SK-N-SH (cell line): ENCODE results near the gene LAX1. TPM values are rescaled to one million over a fixed set of nuclear protein-coding genes. Genes with fewer than 3 reads are reported as not detected.

ENCODE experiments used
- CTCF ChIA-PET: fragments of 300-600, 350-600 bp; formaldehyde crosslinking; extraction: SDS; loops from one replicate; lab custom pipeline; 2021; lab: Yijun Ruan, JAX
- POLR2A ChIA-PET: fragments of 350-600 bp; sonication (Branson Sonifier 250); formaldehyde crosslinking; extraction: SDS; loops from one replicate; lab custom pipeline; 2020; ENCODE audit warnings: antibody characterized with exemption, inconsistent platforms; lab: Yijun Ruan, JAX
- DNase-seq: peaks from one replicate; pipeline ENCODE4 v3.0.0; 2012
- H2AFZ ChIP-seq: fragments of 200-600 bp; sonication (generic); 2 replicates; pipeline ENCODE4 v1.8.1; 2016; ENCODE audit warnings: antibody characterized with exemption, mild to moderate bottlenecking, low read depth
- H3F3A ChIP-seq: fragments of 200-600 bp; sonication (generic); replicated peaks from 2 replicates; pipeline ENCODE3; 2016; ENCODE audit warnings: antibody characterized with exemption, mild to moderate bottlenecking; ENCODE audit not compliant: insufficient read depth
- H3K27ac ChIP-seq, 2 experiments: fragments of 200-500 bp in 1 of 2; fragments of 200-600 bp in 1 of 2; sonication (Bioruptor generic) in 1 of 2; sonication (generic), shearing (Covaris generic) in 1 of 2; 2 replicates each; pipeline versions ENCODE4 v1.5.1 to v1.6.1; 2014 to 2016; ENCODE audit warnings: low read depth in 2 of 2, inconsistent platforms in 1 of 2, low read length in 1 of 2, mild to moderate bottlenecking in 1 of 2, mixed read lengths in 1 of 2
- H3K27me3 ChIP-seq: fragments of 200-600 bp; sonication (generic), shearing (Covaris generic); 2 replicates; pipeline ENCODE4 v1.6.1; 2016; ENCODE audit warnings: mixed run types; ENCODE audit not compliant: insufficient read depth
- H3K36me3 ChIP-seq, 2 experiments: fragments of 200-500 bp in 1 of 2; fragments of 200-600 bp in 1 of 2; sonication (Bioruptor generic) in 1 of 2; sonication (generic) in 1 of 2; replicated peaks in 1 of 2; 2 replicates each; pipeline versions ENCODE3 to v1.5.1; 2014 to 2016; ENCODE audit warnings: low read length in 1 of 2, mild to moderate bottlenecking in 1 of 2; ENCODE audit not compliant: insufficient read depth in 2 of 2, control insufficient read depth in 1 of 2
- H3K4me1 ChIP-seq, 2 experiments: fragments of 200-500 bp in 1 of 2; fragments of 200-600 bp in 1 of 2; sonication (Bioruptor generic) in 1 of 2; sonication (generic), shearing (Covaris generic) in 1 of 2; 2 replicates each; pipeline versions ENCODE4 v1.5.1 to v1.6.1; 2014 to 2016; ENCODE audit warnings: low read depth in 1 of 2, low read length in 1 of 2, mixed run types in 1 of 2; ENCODE audit not compliant: insufficient read depth in 2 of 2, control insufficient read depth in 1 of 2
- H3K4me2 ChIP-seq: fragments of 200-600 bp; sonication (generic), shearing (Covaris generic); 2 replicates; pipeline ENCODE4 v1.6.1; 2017; ENCODE audit warnings: mixed run types
- H3K4me3 ChIP-seq, 2 experiments: fragments of 200-500 bp in 1 of 2; fragments of 200-600 bp in 1 of 2; sonication (Bioruptor generic) in 1 of 2; sonication (generic), shearing (Covaris generic) in 1 of 2; 2 replicates each; pipeline versions ENCODE4 v1.5.1 to v1.8.1; 2014 to 2016; ENCODE audit warnings: low read depth in 2 of 2, inconsistent platforms in 1 of 2, low read length in 1 of 2, mild to moderate bottlenecking in 1 of 2, mixed read lengths in 1 of 2, moderate library complexity in 1 of 2
- H3K79me2 ChIP-seq: fragments of 200-600 bp; sonication (generic); 2 replicates; pipeline ENCODE4 v1.8.1; 2017; ENCODE audit warnings: mild to moderate bottlenecking; ENCODE audit not compliant: insufficient read depth
- H3K9ac ChIP-seq: fragments of 200-600 bp; sonication (generic); 2 replicates; pipeline ENCODE4 v1.6.1; 2017; ENCODE audit warnings: mixed run types
- H3K9me2 ChIP-seq: fragments of 200-600 bp; sonication (generic); 2 replicates; pipeline ENCODE4 v1.6.1; 2017; ENCODE audit warnings: mixed run types
- H3K9me3 ChIP-seq: fragments of 200-600 bp; sonication (generic); 2 replicates; pipeline ENCODE4 v1.6.1; 2017; ENCODE audit warnings: mixed run types, mild to moderate bottlenecking, moderate library complexity
- H4K20me1 ChIP-seq: fragments of 200-600 bp; sonication (generic); 2 replicates; pipeline ENCODE4 v1.6.1; 2017; ENCODE audit warnings: mild to moderate bottlenecking, mixed run types; ENCODE audit not compliant: insufficient read depth
- CTCF ChIP-seq: fragments of 200-600 bp; sonication (generic); IDR thresholded peaks from 2 replicates; pipeline ENCODE4 v1.6.1; 2017; ENCODE audit warnings: antibody characterized with exemption, mild to moderate bottlenecking, moderate library complexity
- EP300 ChIP-seq, 2 experiments: IDR thresholded peaks; 2 replicates each; pipeline versions ENCODE4 v1.4.0 to v1.6.1; 2012; ENCODE audit warnings: borderline replicate concordance in 1 of 2, low read depth in 1 of 2, low read length in 1 of 2
- FOXJ3 ChIP-seq: sonication (generic); formaldehyde crosslinking; IDR thresholded peaks from 2 replicates; pipeline ENCODE4 v1.5.1; 2020; ENCODE audit warnings: mild to moderate bottlenecking, missing genetic modification reagents
- GABPA ChIP-seq: IDR thresholded peaks from 2 replicates; pipeline ENCODE4 v1.4.0; 2012; ENCODE audit warnings: low read depth, mild to moderate bottlenecking
- JUND ChIP-seq: IDR thresholded peaks from 2 replicates; pipeline ENCODE4 v1.4.0; 2012
- MAX ChIP-seq: IDR thresholded peaks from 2 replicates; pipeline ENCODE4 v1.4.0; 2012; ENCODE audit warnings: low read depth
- MXI1 ChIP-seq: IDR thresholded peaks from 2 replicates; pipeline ENCODE4 v1.6.1; 2012; ENCODE audit warnings: mild to moderate bottlenecking, low read depth, low read length, improper control_type of control experiment
- NFIC ChIP-seq: IDR thresholded peaks from 2 replicates; pipeline ENCODE4 v1.4.0; 2012; ENCODE audit warnings: borderline replicate concordance
- RAD21 ChIP-seq: IDR thresholded peaks from 2 replicates; pipeline ENCODE4 v1.6.1; 2012; ENCODE audit warnings: mild to moderate bottlenecking, low read length
- RCOR1 ChIP-seq: fragments of 150-350 bp; IDR thresholded peaks from 2 replicates; pipeline ENCODE4 v1.6.1; 2017; ENCODE audit warnings: antibody characterized with exemption, low read length
- RXRA ChIP-seq: IDR thresholded peaks from 2 replicates; pipeline ENCODE4 v1.4.0; 2012; ENCODE audit warnings: low read depth, mild to moderate bottlenecking, borderline replicate concordance
- SIN3A ChIP-seq: IDR thresholded peaks from 2 replicates; pipeline ENCODE4 v1.6.1; 2012; ENCODE audit warnings: low read depth, mild to moderate bottlenecking, low read length, moderate library complexity, borderline replicate concordance
- TAF1 ChIP-seq: IDR thresholded peaks from 2 replicates; pipeline ENCODE4 v1.6.1; 2012; ENCODE audit warnings: low read depth, mild to moderate bottlenecking, low read length, moderate library complexity, borderline replicate concordance
- YY1 ChIP-seq: IDR thresholded peaks from 2 replicates; pipeline ENCODE4 v1.4.0; 2012; ENCODE audit warnings: low read depth, mild to moderate bottlenecking
- WGBS: methylation state at CpG from one replicate; pipeline ENCODE4 v1.1.6; 2017; ENCODE audit warnings: low lambda C conversion rate; 5-methylcytosine and 5-hydroxymethylcytosine counted together
- polyA plus RNA-seq, 3 experiments: library from polyadenylated mRNA; depleted of rRNA; stranded (reverse); fragments of >200 nt; gene quantifications; 2 replicates each; pipeline ENCODE4 v1.2.3, GENCODE V29; 2012
- TF ChIP-seq, protein P1 (sequence below): fragments of 150-350 bp; IDR thresholded peaks from 2 replicates; pipeline ENCODE4 v1.6.1; 2017; ENCODE audit warnings: antibody characterized with exemption, low read length, low read depth, borderline replicate concordance
- TF ChIP-seq, protein P2 (sequence below): fragments of 150-350 bp; IDR thresholded peaks from 2 replicates; pipeline ENCODE4 v1.6.1; 2016; ENCODE audit warnings: mild to moderate bottlenecking, low read depth, low read length
- TF ChIP-seq, protein P3 (sequence below): IDR thresholded peaks from 2 replicates; pipeline ENCODE4 v1.4.0; 2012; ENCODE audit warnings: low read depth, borderline replicate concordance

LAX1 gene
- polyA plus RNA-seq, 1 of the 3 experiments (the other 2 are of a cell fraction): 0.03 TPM

- peaks cover 20 to 44% of the 10 kb centered on the region in 2 experiments for H3K36me3 ChIP-seq
- H3K4me3 ChIP-seq: no peak overlapping the region
- H3K9me2 ChIP-seq: no peaks in the 10 kb centered on the region
- no peak overlapping the region for H3K27ac ChIP-seq
- H4K20me1 ChIP-seq: no peaks in the 10 kb centered on the region
- no peak for DNase-seq
- TF ChIP-seq SIN3A: no peak
- no peak for TF ChIP-seq EP300 (IDR thresholded peaks at IDR 0.05; ENCODE audit: borderline replicate concordance in 1 of 2, low read depth in 1 of 2, low read length in 1 of 2)
- TF ChIP-seq CTCF: no peak
- TF ChIP-seq NFIC: no peak
- no peak for TF ChIP-seq RCOR1
- no peak for TF ChIP-seq TAF1
- TF ChIP-seq RAD21: no peak
- TF ChIP-seq MAX: no peak
- ChIA-PET CTCF (interaction anchor here (1.4 kb wide), 1 partner anchor 13 kb away, joined by 4 read pairs; no protein-coding TSS in a partner anchor), POLR2A (no interaction called here)
- no peaks in the 10 kb centered on the region for H3K4me1 ChIP-seq
- no peak overlapping the region for H3K9ac ChIP-seq
- no peak overlapping the region for H3K4me2 ChIP-seq
- H3K79me2 ChIP-seq: no peaks in the 10 kb centered on the region; the same call in 1 of the 2 replicates
- WGBS: 75% methylated on average over 5 of the region's 5 CpGs
- H3K9me3 ChIP-seq: no peaks in the 10 kb centered on the region
- H2AFZ ChIP-seq: no peak overlapping the region
- peaks cover 19% of the 10 kb centered on the region for H3F3A ChIP-seq
- no peaks in the 10 kb centered on the region for H3K27me3 ChIP-seq
These were observed 21.9 kb upstream of the LAX1 start for GRCh38 chr1:203743091-203743571.

- H3K27ac ChIP-seq: no peak overlapping the region
- no peak overlapping the region for H3K4me2 ChIP-seq
- H3K79me2 ChIP-seq: no peaks in the 10 kb centered on the region; the same call in 1 of the 2 replicates
- no peaks in the 10 kb centered on the region for H4K20me1 ChIP-seq
- no peak for DNase-seq
- H3K27me3 ChIP-seq: no peaks in the 10 kb centered on the region
- peaks cover 16 to 35% of the 10 kb centered on the region in 2 experiments for H3K36me3 ChIP-seq
- WGBS: 96% methylated on average over 10 of the region's 10 CpGs
- no peak overlapping the region for H2AFZ ChIP-seq
- H3K9ac ChIP-seq: no peak overlapping the region
- TF ChIP-seq, protein P1, sequence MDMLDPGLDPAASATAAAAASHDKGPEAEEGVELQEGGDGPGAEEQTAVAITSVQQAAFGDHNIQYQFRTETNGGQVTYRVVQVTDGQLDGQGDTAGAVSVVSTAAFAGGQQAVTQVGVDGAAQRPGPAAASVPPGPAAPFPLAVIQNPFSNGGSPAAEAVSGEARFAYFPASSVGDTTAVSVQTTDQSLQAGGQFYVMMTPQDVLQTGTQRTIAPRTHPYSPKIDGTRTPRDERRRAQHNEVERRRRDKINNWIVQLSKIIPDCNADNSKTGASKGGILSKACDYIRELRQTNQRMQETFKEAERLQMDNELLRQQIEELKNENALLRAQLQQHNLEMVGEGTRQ: no peak
- TF ChIP-seq MXI1 (no peak), GABPA (no peak), RCOR1 (no peak), YY1 (no peak), SIN3A (no peak), RXRA (no peak), JUND (no peak), FOXJ3 (CRISPR knock-in tag) (no peak)
- TF ChIP-seq, protein P2, sequence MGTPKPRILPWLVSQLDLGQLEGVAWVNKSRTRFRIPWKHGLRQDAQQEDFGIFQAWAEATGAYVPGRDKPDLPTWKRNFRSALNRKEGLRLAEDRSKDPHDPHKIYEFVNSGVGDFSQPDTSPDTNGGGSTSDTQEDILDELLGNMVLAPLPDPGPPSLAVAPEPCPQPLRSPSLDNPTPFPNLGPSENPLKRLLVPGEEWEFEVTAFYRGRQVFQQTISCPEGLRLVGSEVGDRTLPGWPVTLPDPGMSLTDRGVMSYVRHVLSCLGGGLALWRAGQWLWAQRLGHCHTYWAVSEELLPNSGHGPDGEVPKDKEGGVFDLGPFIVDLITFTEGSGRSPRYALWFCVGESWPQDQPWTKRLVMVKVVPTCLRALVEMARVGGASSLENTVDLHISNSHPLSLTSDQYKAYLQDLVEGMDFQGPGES: no peak
- TF ChIP-seq, protein P3, sequence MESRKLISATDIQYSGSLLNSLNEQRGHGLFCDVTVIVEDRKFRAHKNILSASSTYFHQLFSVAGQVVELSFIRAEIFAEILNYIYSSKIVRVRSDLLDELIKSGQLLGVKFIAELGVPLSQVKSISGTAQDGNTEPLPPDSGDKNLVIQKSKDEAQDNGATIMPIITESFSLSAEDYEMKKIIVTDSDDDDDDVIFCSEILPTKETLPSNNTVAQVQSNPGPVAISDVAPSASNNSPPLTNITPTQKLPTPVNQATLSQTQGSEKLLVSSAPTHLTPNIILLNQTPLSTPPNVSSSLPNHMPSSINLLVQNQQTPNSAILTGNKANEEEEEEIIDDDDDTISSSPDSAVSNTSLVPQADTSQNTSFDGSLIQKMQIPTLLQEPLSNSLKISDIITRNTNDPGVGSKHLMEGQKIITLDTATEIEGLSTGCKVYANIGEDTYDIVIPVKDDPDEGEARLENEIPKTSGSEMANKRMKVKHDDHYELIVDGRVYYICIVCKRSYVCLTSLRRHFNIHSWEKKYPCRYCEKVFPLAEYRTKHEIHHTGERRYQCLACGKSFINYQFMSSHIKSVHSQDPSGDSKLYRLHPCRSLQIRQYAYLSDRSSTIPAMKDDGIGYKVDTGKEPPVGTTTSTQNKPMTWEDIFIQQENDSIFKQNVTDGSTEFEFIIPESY: no peak
- TF ChIP-seq, all 33 proteins: peak for 0
- H3K4me1 ChIP-seq: no peaks in the 10 kb centered on the region
- POLR2A ChIA-PET: no interaction called here
- H3K4me3 ChIP-seq: no peak overlapping the region
- CTCF ChIA-PET: interaction anchor here (1.4 kb wide), 1 partner anchor 15 kb away, joined by 4 read pairs; no protein-coding TSS in a partner anchor
- peaks cover 19% of the 10 kb centered on the region for H3F3A ChIP-seq
- no peaks in the 10 kb centered on the region for H3K9me3 ChIP-seq
- H3K9me2 ChIP-seq: no peaks in the 10 kb centered on the region
These were observed 20.7 kb upstream of the LAX1 start for GRCh38 chr1:203744075-203744972.
